OCI-LY7 (cell line): Measurements from ENCODE around the gene RAD1.

Source experiments
- EZH2phosphoT487 ChIP-seq: fragments of 200-600 bp; sonication (generic); IDR thresholded peaks from 2 replicates; pipeline ENCODE4 v1.6.1; 2018; ENCODE audit warnings: low read depth, borderline replicate concordance, mild to moderate bottlenecking, mixed run types, antibody characterized with exemption, low read length, moderate library complexity, mixed read lengths
- TF ChIP-seq, protein P1 (sequence below): fragments of 200-600 bp; sonication (generic); conservative IDR thresholded peaks from 2 replicates; pipeline ENCODE4 v1.5.1; 2014; ENCODE audit warnings: mild to moderate bottlenecking, antibody characterized with exemption, low read length, moderate library complexity, mixed read lengths

DNA sequence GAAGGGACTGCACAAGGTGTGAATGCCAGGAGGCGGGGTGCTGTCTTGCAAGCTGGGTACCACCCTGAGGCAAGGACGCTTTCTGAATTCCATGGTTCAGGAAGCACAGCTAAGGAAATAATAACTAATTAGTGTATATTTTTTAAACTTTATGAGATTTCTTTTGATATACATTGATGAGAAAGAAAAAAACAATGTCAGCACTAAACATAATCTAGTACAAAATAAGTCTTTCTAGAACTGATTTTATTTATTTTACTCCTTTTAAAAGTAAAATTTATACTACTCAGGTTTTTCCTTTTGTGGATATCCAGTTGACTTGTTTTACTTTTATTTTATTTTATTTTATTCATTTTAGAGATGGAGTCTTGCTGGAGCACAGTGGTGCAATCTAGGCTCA lies 17.6 kb upstream of the RAD1 start:
- TF ChIP-seq, protein P1, sequence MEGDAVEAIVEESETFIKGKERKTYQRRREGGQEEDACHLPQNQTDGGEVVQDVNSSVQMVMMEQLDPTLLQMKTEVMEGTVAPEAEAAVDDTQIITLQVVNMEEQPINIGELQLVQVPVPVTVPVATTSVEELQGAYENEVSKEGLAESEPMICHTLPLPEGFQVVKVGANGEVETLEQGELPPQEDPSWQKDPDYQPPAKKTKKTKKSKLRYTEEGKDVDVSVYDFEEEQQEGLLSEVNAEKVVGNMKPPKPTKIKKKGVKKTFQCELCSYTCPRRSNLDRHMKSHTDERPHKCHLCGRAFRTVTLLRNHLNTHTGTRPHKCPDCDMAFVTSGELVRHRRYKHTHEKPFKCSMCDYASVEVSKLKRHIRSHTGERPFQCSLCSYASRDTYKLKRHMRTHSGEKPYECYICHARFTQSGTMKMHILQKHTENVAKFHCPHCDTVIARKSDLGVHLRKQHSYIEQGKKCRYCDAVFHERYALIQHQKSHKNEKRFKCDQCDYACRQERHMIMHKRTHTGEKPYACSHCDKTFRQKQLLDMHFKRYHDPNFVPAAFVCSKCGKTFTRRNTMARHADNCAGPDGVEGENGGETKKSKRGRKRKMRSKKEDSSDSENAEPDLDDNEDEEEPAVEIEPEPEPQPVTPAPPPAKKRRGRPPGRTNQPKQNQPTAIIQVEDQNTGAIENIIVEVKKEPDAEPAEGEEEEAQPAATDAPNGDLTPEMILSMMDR, result no peak
- no peak for TF ChIP-seq EZH2phosphoT487
